ENCODE data around the gene ROR2.

- no peak for TF ChIP-seq EZH2 (IDR thresholded peaks at IDR 0.05; ENCODE audit: low read length, unreplicated experiment)
- TF ChIP-seq, protein P1, sequence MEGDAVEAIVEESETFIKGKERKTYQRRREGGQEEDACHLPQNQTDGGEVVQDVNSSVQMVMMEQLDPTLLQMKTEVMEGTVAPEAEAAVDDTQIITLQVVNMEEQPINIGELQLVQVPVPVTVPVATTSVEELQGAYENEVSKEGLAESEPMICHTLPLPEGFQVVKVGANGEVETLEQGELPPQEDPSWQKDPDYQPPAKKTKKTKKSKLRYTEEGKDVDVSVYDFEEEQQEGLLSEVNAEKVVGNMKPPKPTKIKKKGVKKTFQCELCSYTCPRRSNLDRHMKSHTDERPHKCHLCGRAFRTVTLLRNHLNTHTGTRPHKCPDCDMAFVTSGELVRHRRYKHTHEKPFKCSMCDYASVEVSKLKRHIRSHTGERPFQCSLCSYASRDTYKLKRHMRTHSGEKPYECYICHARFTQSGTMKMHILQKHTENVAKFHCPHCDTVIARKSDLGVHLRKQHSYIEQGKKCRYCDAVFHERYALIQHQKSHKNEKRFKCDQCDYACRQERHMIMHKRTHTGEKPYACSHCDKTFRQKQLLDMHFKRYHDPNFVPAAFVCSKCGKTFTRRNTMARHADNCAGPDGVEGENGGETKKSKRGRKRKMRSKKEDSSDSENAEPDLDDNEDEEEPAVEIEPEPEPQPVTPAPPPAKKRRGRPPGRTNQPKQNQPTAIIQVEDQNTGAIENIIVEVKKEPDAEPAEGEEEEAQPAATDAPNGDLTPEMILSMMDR (conservative IDR thresholded peaks at IDR 0.05; ENCODE audit: low read depth, low read length), result no peak
Measured at GRCh38 chr9:91858213-91859030, 91.6 kb downstream of the ROR2 start.

Measured in PC-3 (cell line).